ENCODE data around the gene COPS3.
A peak's percentile ranks its signal among the peaks of the same experiment; 100 is the strongest.

COPS3 gene

GRCh38 chr17:17295141-17295540, 14.1 kb upstream of the COPS3 start:
- TF ChIP-seq EZH2phosphoT487 (IDR thresholded peaks at IDR 0.05; ENCODE audit: low read length) (no peak), EZH2 (optimal IDR thresholded peaks at IDR 0.05; ENCODE audit: low read depth, low read length) (no peak), CTCF (IDR thresholded peaks at IDR 0.05; ENCODE audit: low read length) (no peak)
- peak; percentile 90 for DNase-seq
- H3K36me3 ChIP-seq (replicated peaks; ENCODE audit: insufficient read depth, low read length): no peaks in the 10 kb centered on the region
- peaks cover 16% of the 10 kb centered on the region; the same call in 1 of the 2 replicates for H3F3A ChIP-seq (ENCODE audit: insufficient read depth, low read length)
- H3K4me1 ChIP-seq (ENCODE audit: low read length): peaks cover 9% of the 10 kb centered on the region
- no peaks in the 10 kb centered on the region for H3K9me3 ChIP-seq (replicated peaks; ENCODE audit: insufficient read depth, low read length)
- H3K27me3 ChIP-seq (replicated peaks; ENCODE audit: insufficient read depth, low read length): no peaks in the 10 kb centered on the region
- no peak overlapping the region for H3K9ac ChIP-seq (ENCODE audit: low read length)
- no peak overlapping the region for H3K4me3 ChIP-seq (ENCODE audit: low read length)
- peak overlapping the region; percentile 4; the same call in 1 of the 2 replicates for H3K4me2 ChIP-seq (ENCODE audit: low read depth, low read length)
- peak overlapping the region; percentile 69; the same call in 1 of the 2 replicates for H3K27ac ChIP-seq (ENCODE audit: low read length)
- H4K20me1 ChIP-seq (ENCODE audit: insufficient read depth, low read length): no peaks in the 10 kb centered on the region
- no peaks in the 10 kb centered on the region for H3K79me2 ChIP-seq (ENCODE audit: low read length)
- H2AFZ ChIP-seq (ENCODE audit: low read length): no peak overlapping the region
- H3K9me2 ChIP-seq (replicated peaks; ENCODE audit: insufficient read depth, low read length): no peaks in the 10 kb centered on the region

GRCh38 chr17:17289701-17290100, 8.7 kb upstream of the COPS3 start:
- Histone ChIP-seq H3K36me3 (replicated peaks; ENCODE audit: insufficient read depth, low read length) (no peaks in the 10 kb centered on the region), H3K4me1 (ENCODE audit: low read length) (no peaks in the 10 kb centered on the region), H3K9ac (ENCODE audit: low read length) (no peak overlapping the region), H2AFZ (ENCODE audit: low read length) (no peak overlapping the region), H3K79me2 (ENCODE audit: low read length) (no peaks in the 10 kb centered on the region), H3K27ac (ENCODE audit: low read length) (no peak overlapping the region), H3K9me3 (replicated peaks; ENCODE audit: insufficient read depth, low read length) (no peaks in the 10 kb centered on the region), H3K9me2 (replicated peaks; ENCODE audit: insufficient read depth, low read length) (no peaks in the 10 kb centered on the region), H3K4me3 (ENCODE audit: low read length) (no peak overlapping the region), H3K4me2 (ENCODE audit: low read depth, low read length) (no peak overlapping the region), H3F3A (ENCODE audit: insufficient read depth, low read length) (no peaks in the 10 kb centered on the region), H4K20me1 (ENCODE audit: insufficient read depth, low read length) (no peaks in the 10 kb centered on the region), H3K27me3 (replicated peaks; ENCODE audit: insufficient read depth, low read length) (no peaks in the 10 kb centered on the region)
- no peak for TF ChIP-seq EZH2phosphoT487 (IDR thresholded peaks at IDR 0.05; ENCODE audit: low read length)
- no peak for TF ChIP-seq EZH2 (optimal IDR thresholded peaks at IDR 0.05; ENCODE audit: low read depth, low read length)
- no peak for TF ChIP-seq CTCF (IDR thresholded peaks at IDR 0.05; ENCODE audit: low read length)
- DNase-seq: no peak

- H3F3A ChIP-seq (ENCODE audit: insufficient read depth, low read length): no peaks in the 10 kb centered on the region
- H3K4me3 ChIP-seq (ENCODE audit: low read length): no peak overlapping the region
- no peak overlapping the region for H3K27ac ChIP-seq (ENCODE audit: low read length)
- H2AFZ ChIP-seq (ENCODE audit: low read length): no peak overlapping the region
- no peak for TF ChIP-seq EZH2 (optimal IDR thresholded peaks at IDR 0.05; ENCODE audit: low read depth, low read length)
- no peak for TF ChIP-seq EZH2phosphoT487 (IDR thresholded peaks at IDR 0.05; ENCODE audit: low read length)
- TF ChIP-seq CTCF (IDR thresholded peaks at IDR 0.05; ENCODE audit: low read length): no peak
- H3K4me2 ChIP-seq (ENCODE audit: low read depth, low read length): no peak overlapping the region
- H3K9ac ChIP-seq (ENCODE audit: low read length): no peak overlapping the region
- no peaks in the 10 kb centered on the region for H4K20me1 ChIP-seq (ENCODE audit: insufficient read depth, low read length)
- H3K27me3 ChIP-seq (replicated peaks; ENCODE audit: insufficient read depth, low read length): no peaks in the 10 kb centered on the region
- no peaks in the 10 kb centered on the region for H3K79me2 ChIP-seq (ENCODE audit: low read length)
- no peaks in the 10 kb centered on the region for H3K36me3 ChIP-seq (replicated peaks; ENCODE audit: insufficient read depth, low read length)
- no peaks in the 10 kb centered on the region for H3K4me1 ChIP-seq (ENCODE audit: low read length)
- no peaks in the 10 kb centered on the region for H3K9me3 ChIP-seq (replicated peaks; ENCODE audit: insufficient read depth, low read length)
- no peaks in the 10 kb centered on the region for H3K9me2 ChIP-seq (replicated peaks; ENCODE audit: insufficient read depth, low read length)
- DNase-seq: no peak
These were observed 8.0 kb upstream of the COPS3 start for GRCh38 chr17:17289086-17289485.
